Mesenchymal stem cell (in vitro differentiated cells and primary cell): ENCODE data around the gene PDE6H.

Source experiments
- DNase-seq: peaks from one replicate; pipeline ENCODE4 v3.0.0-alpha.2; 2013
- H2AFZ ChIP-seq: one replicate; pipeline ENCODE4 v1.6.1; 2013; ENCODE audit warnings: low read depth, mild to moderate bottlenecking, control low read depth, inconsistent platforms, low read length, moderate library complexity
- H2AK5ac ChIP-seq: 2 replicates; pipeline ENCODE4 v1.6.1; 2013; ENCODE audit warnings: low read length, moderate library complexity, mild to moderate bottlenecking, inconsistent platforms; ENCODE audit not compliant: severe bottlenecking
- H2BK120ac ChIP-seq: one replicate; pipeline ENCODE4 v1.6.1; 2013; ENCODE audit warnings: low read depth, mild to moderate bottlenecking, inconsistent platforms, low read length, moderate library complexity
- H2BK12ac ChIP-seq, 2 experiments: one replicate each; pipeline ENCODE4 v1.6.1; 2013; ENCODE audit warnings: inconsistent platforms in 2 of 2, low read length in 2 of 2, mild to moderate bottlenecking in 2 of 2, moderate library complexity in 2 of 2, control low read depth in 1 of 2
- H2BK15ac ChIP-seq: one replicate; pipeline ENCODE4 v1.6.1; 2013; ENCODE audit warnings: mild to moderate bottlenecking, low read depth, inconsistent platforms; ENCODE audit not compliant: poor library complexity, severe bottlenecking
- H2BK5ac ChIP-seq: 2 replicates; pipeline ENCODE4 v1.6.1; 2013; ENCODE audit warnings: low read depth, mild to moderate bottlenecking, low read length, control low read depth, inconsistent platforms; ENCODE audit not compliant: poor library complexity, severe bottlenecking
- H3K14ac ChIP-seq, 2 experiments: one replicate each; pipeline ENCODE4 v1.6.1; 2013; ENCODE audit warnings: inconsistent platforms in 2 of 2, low read length in 2 of 2, control low read depth in 1 of 2, mild to moderate bottlenecking in 1 of 2, moderate library complexity in 1 of 2
- H3K18ac ChIP-seq, 2 experiments: one replicate each; pipeline ENCODE4 v1.6.1; 2013; ENCODE audit warnings: inconsistent platforms in 2 of 2, low read length in 2 of 2, control low read depth in 1 of 2, low read depth in 1 of 2, mild to moderate bottlenecking in 1 of 2
- H3K23ac ChIP-seq, 2 experiments: one replicate each; pipeline ENCODE4 v1.6.1; 2013; ENCODE audit warnings: inconsistent platforms in 2 of 2, low read length in 2 of 2, mild to moderate bottlenecking in 2 of 2, moderate library complexity in 2 of 2, control low read depth in 1 of 2
- H3K27ac ChIP-seq: 2 replicates; pipeline ENCODE4 v1.5.1; 2013; ENCODE audit warnings: mild to moderate bottlenecking, moderate library complexity, low read length, control low read depth, inconsistent platforms; ENCODE audit not compliant: poor library complexity, severe bottlenecking
- H3K27me3 ChIP-seq, 2 experiments: 2 replicates each; pipeline versions ENCODE4 v1.6.1 to v1.7.0; 2013; ENCODE audit warnings: low read length in 2 of 2, mild to moderate bottlenecking in 2 of 2, moderate library complexity in 2 of 2, control low read depth in 1 of 2, inconsistent platforms in 1 of 2; ENCODE audit not compliant: control insufficient read depth in 1 of 2, insufficient read depth in 1 of 2
- H3K36me3 ChIP-seq, 2 experiments: 2 replicates each; pipeline versions ENCODE4 v1.6.1 to v1.7.0; 2013; ENCODE audit warnings: low read length in 2 of 2, control low read depth in 1 of 2, inconsistent platforms in 1 of 2, low read depth in 1 of 2, mild to moderate bottlenecking in 1 of 2; ENCODE audit not compliant: insufficient read depth in 2 of 2, control insufficient read depth in 1 of 2
- H3K4ac ChIP-seq, 2 experiments: one replicate each; pipeline ENCODE4 v1.6.1; 2013; ENCODE audit warnings: inconsistent platforms in 2 of 2, low read length in 2 of 2, mild to moderate bottlenecking in 2 of 2, moderate library complexity in 2 of 2, control low read depth in 1 of 2, low read depth in 1 of 2
- H3K4me1 ChIP-seq: 2 replicates; pipeline ENCODE4 v1.6.1; 2013; ENCODE audit warnings: low read depth, low read length, control low read depth; ENCODE audit not compliant: control insufficient read depth, insufficient read depth
- H3K4me2 ChIP-seq: 2 replicates; pipeline ENCODE4 v1.6.1; 2013; ENCODE audit warnings: low read length, mild to moderate bottlenecking, inconsistent platforms; ENCODE audit not compliant: poor library complexity, severe bottlenecking
- H3K4me3 ChIP-seq, 2 experiments: 2 replicates each; pipeline versions ENCODE4 v1.5.1 to v1.7.0; 2013; ENCODE audit warnings: low read length in 2 of 2, mild to moderate bottlenecking in 2 of 2, control low read depth in 1 of 2, low read depth in 1 of 2; ENCODE audit not compliant: insufficient read depth in 1 of 2
- H3K79me1 ChIP-seq: replicated peaks from 2 replicates; pipeline ENCODE4 v1.6.1; 2013; ENCODE audit warnings: mild to moderate bottlenecking, control low read depth, low read length, inconsistent platforms; ENCODE audit not compliant: poor library complexity, severe bottlenecking
- H3K9ac ChIP-seq: 2 replicates; pipeline ENCODE4 v1.7.0; 2013; ENCODE audit warnings: mild to moderate bottlenecking, low read length, moderate library complexity
- H3K9me3 ChIP-seq: 2 replicates; pipeline ENCODE4 v1.7.0; 2013; ENCODE audit warnings: mild to moderate bottlenecking, low read length; ENCODE audit not compliant: control insufficient read depth
- H4K8ac ChIP-seq: one replicate; pipeline ENCODE4 v1.6.1; 2013; ENCODE audit warnings: inconsistent platforms, mild to moderate bottlenecking, low read length, moderate library complexity
- H4K91ac ChIP-seq: one replicate; pipeline ENCODE4 v1.6.1; 2013; ENCODE audit warnings: mild to moderate bottlenecking, low read length, inconsistent platforms
- WGBS: methylation state at CpG from one replicate; pipeline ENCODE4 v1.1.7; 2013; ENCODE audit warnings: mixed read lengths; 5-methylcytosine and 5-hydroxymethylcytosine counted together

Gene PDE6H

GRCh38 chr12:14986449-14986848 lies 13.6 kb downstream of the PDE6H start:
- no peak overlapping the region for H2AFZ ChIP-seq
- no peak overlapping the region for H2BK120ac ChIP-seq
- no peak overlapping the region for H3K27ac ChIP-seq
- H2BK12ac ChIP-seq: no peak overlapping the region
- H3K4me1 ChIP-seq: peaks cover 4% of the 10 kb centered on the region
- H3K4ac ChIP-seq: no peak overlapping the region
- H3K27me3 ChIP-seq: no peaks in the 10 kb centered on the region
- H4K91ac ChIP-seq: no peak overlapping the region
- no peak overlapping the region for H2BK15ac ChIP-seq
- no peaks in the 10 kb centered on the region for H3K9me3 ChIP-seq
- 84% methylated on average over 4 of the region's 4 CpGs for WGBS
- H3K9ac ChIP-seq: no peak overlapping the region
- H3K4me2 ChIP-seq: no peak overlapping the region
- no peak for DNase-seq
- H3K14ac ChIP-seq: no peak overlapping the region
- H3K18ac ChIP-seq: no peak overlapping the region
- no peak overlapping the region for H2AK5ac ChIP-seq
- no peaks in the 10 kb centered on the region for H3K36me3 ChIP-seq
- H2BK5ac ChIP-seq: no peak overlapping the region
- no peak overlapping the region for H3K23ac ChIP-seq
- H4K8ac ChIP-seq: no peak overlapping the region
- no peaks in the 10 kb centered on the region for H3K79me1 ChIP-seq
- H3K4me3 ChIP-seq: no peak overlapping the region

GRCh38 chr12:14988035-14988434 lies 15.2 kb downstream of the PDE6H start:
- Histone ChIP-seq H3K9ac (no peak overlapping the region), H3K4me1 (peaks cover 4% of the 10 kb centered on the region), H3K27me3 (no peaks in the 10 kb centered on the region), H2BK12ac (no peak overlapping the region), H3K4me3 (no peak overlapping the region), H2BK15ac (no peak overlapping the region), H4K91ac (no peak overlapping the region), H3K4me2 (no peak overlapping the region), H3K27ac (no peak overlapping the region), H3K79me1 (no peaks in the 10 kb centered on the region), H3K4ac (no peak overlapping the region), H3K14ac (no peak overlapping the region), H3K18ac (no peak overlapping the region), H2BK5ac (no peak overlapping the region), H4K8ac (no peak overlapping the region), H3K36me3 (no peaks in the 10 kb centered on the region), H2AK5ac (no peak overlapping the region), H2AFZ (no peak overlapping the region), H3K23ac (no peak overlapping the region), H2BK120ac (no peak overlapping the region), H3K9me3 (no peaks in the 10 kb centered on the region)
- no peak for DNase-seq
- 88% methylated on average over 3 of the region's 3 CpGs for WGBS

- 42% methylated on average over 1 of the region's 1 CpG for WGBS
- Histone ChIP-seq H3K79me1 (no peaks in the 10 kb centered on the region), H2AK5ac (no peak overlapping the region)
Observed at GRCh38 chr12:14989790-14990189, 16.9 kb downstream of the PDE6H start.

GRCh38 chr12:14991069-14991468 lies 18.2 kb downstream of the PDE6H start:
- Histone ChIP-seq H2BK12ac (no peak overlapping the region), H3K4me2 (no peak overlapping the region), H3K18ac (no peak overlapping the region), H3K27ac (no peak overlapping the region), H3K14ac (no peak overlapping the region), H2AK5ac (no peak overlapping the region), H4K8ac (no peak overlapping the region), H2BK120ac (no peak overlapping the region), H4K91ac (no peak overlapping the region), H3K9me3 (no peaks in the 10 kb centered on the region), H3K4me3 (no peak overlapping the region), H2AFZ (no peak overlapping the region), H3K79me1 (no peaks in the 10 kb centered on the region), H3K27me3 (no peaks in the 10 kb centered on the region), H3K4ac (no peak overlapping the region), H2BK15ac (no peak overlapping the region), H3K4me1 (peaks cover 4% of the 10 kb centered on the region), H3K9ac (no peak overlapping the region), H2BK5ac (no peak overlapping the region), H3K36me3 (no peaks in the 10 kb centered on the region), H3K23ac (no peak overlapping the region)
- DNase-seq: no peak

More at GRCh38 chr12:14989790-14990189, 16.9 kb downstream of the PDE6H start:
- Histone ChIP-seq H2BK5ac (no peak overlapping the region), H3K4me1 (peaks cover 8% of the 10 kb centered on the region), H3K4ac (no peak overlapping the region), H3K36me3 (no peaks in the 10 kb centered on the region), H3K27ac (no peak overlapping the region), H2AFZ (no peak overlapping the region), H2BK12ac (peak overlapping the region in 1 of 2 experiments; percentile 50), H3K27me3 (no peaks in the 10 kb centered on the region), H2BK120ac (no peak overlapping the region), H3K9me3 (no peaks in the 10 kb centered on the region), H2BK15ac (no peak overlapping the region), H4K91ac (no peak overlapping the region), H4K8ac (no peak overlapping the region), H3K18ac (peak overlapping the region; percentile 33 to 80), H3K23ac (no peak overlapping the region), H3K14ac (no peak overlapping the region), H3K4me2 (no peak overlapping the region), H3K9ac (no peak overlapping the region), H3K4me3 (no peak overlapping the region)
- DNase-seq: no peak
